Measurements from ENCODE around the gene IGSF1. TPM values are rescaled to one million over a fixed set of nuclear protein-coding genes. Genes with fewer than 3 reads are reported as not detected.
"Not testable (repeated sequence)": the region's sequence is repeated elsewhere in the genome, so short reads cannot be mapped to it uniquely, and the experiment has no call there.

The IGSF1 gene
- total RNA-seq, 1 experiment from 2014 or later = not detected

DNA sequence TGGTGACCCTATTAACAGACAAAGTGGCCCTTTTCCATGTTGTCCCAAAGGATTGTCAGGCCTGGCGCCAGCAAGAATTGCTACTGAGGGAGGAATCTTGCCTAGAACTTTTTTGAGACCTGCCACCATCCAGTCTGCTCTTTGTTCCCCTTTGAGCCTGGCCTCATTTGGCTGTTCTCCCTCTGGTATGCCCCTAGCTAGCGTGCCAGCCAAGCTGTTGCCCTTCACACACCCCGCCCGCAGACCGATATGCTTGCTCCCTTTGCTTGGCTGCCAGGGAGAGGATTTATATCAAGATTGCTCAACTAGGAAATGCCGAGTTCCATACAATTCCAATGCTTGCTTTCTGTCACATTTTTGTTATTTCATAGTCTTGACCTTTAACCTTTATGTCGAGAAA lies 24.4 kb downstream of the IGSF1 start:
- Histone ChIP-seq H3K9me2 (replicated peaks; ENCODE audit: insufficient read depth, low read length) (no peaks in the 10 kb centered on the region), H3K36me3 (ENCODE audit: insufficient read depth, low read length) (no peaks in the 10 kb centered on the region), H3K79me2 (ENCODE audit: low read length) (no peaks in the 10 kb centered on the region), H3K9ac (ENCODE audit: low read length) (no peak overlapping the region), H3K9me3 (ENCODE audit: low read length) (no peaks in the 10 kb centered on the region), H3K27ac (ENCODE audit: low read length) (no peak overlapping the region), H3K4me1 (ENCODE audit: low read length) (no peaks in the 10 kb centered on the region), H4K20me1 (ENCODE audit: insufficient read depth, low read depth, low read length) (no peaks in the 10 kb centered on the region), H3K4me2 (ENCODE audit: low read depth, low read length, poor library complexity, severe bottlenecking) (no peak overlapping the region), H3K27me3 (ENCODE audit: low read length) (no peaks in the 10 kb centered on the region), H2AFZ (ENCODE audit: low read length) (no peak overlapping the region), H3K4me3 (ENCODE audit: low read length) (no peak overlapping the region)
- DNase-seq = no peak

DNA sequence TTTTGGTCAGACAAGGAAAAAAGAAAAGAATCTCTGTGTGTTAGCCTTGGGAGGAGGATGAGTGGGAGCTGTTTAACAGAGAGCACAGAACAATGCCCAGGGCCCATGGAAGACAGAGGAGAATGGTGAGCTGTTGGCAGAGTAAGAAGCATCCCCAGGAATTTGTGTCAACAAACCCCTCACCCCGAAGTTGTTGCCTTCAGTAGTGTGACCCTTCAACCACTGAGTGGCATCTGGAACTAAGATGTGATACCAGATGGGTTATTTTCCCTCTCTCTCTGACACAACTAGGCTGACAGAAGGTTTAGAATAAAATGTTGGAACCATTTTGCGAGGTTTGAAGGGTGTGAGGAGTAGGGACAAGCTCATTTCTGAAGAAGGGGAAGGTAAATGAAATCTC lies 25.1 kb downstream of the IGSF1 start:
- no peak overlapping the region for H3K4me3 ChIP-seq (ENCODE audit: low read length)
- no peak overlapping the region for H3K4me2 ChIP-seq (ENCODE audit: low read depth, low read length, poor library complexity, severe bottlenecking)
- no peaks in the 10 kb centered on the region for H3K36me3 ChIP-seq (ENCODE audit: insufficient read depth, low read length)
- H2AFZ ChIP-seq (ENCODE audit: low read length) = no peak overlapping the region
- no peaks in the 10 kb centered on the region for H3K9me3 ChIP-seq (ENCODE audit: low read length)
- no peaks in the 10 kb centered on the region for H3K4me1 ChIP-seq (ENCODE audit: low read length)
- no peaks in the 10 kb centered on the region for H4K20me1 ChIP-seq (ENCODE audit: insufficient read depth, low read depth, low read length)
- no peak for DNase-seq
- H3K27me3 ChIP-seq (ENCODE audit: low read length) = no peaks in the 10 kb centered on the region
- no peak overlapping the region for H3K9ac ChIP-seq (ENCODE audit: low read length)
- no peaks in the 10 kb centered on the region for H3K9me2 ChIP-seq (replicated peaks; ENCODE audit: insufficient read depth, low read length)
- H3K27ac ChIP-seq (ENCODE audit: low read length) = no peak overlapping the region
- H3K79me2 ChIP-seq (ENCODE audit: low read length) = no peaks in the 10 kb centered on the region

DNA sequence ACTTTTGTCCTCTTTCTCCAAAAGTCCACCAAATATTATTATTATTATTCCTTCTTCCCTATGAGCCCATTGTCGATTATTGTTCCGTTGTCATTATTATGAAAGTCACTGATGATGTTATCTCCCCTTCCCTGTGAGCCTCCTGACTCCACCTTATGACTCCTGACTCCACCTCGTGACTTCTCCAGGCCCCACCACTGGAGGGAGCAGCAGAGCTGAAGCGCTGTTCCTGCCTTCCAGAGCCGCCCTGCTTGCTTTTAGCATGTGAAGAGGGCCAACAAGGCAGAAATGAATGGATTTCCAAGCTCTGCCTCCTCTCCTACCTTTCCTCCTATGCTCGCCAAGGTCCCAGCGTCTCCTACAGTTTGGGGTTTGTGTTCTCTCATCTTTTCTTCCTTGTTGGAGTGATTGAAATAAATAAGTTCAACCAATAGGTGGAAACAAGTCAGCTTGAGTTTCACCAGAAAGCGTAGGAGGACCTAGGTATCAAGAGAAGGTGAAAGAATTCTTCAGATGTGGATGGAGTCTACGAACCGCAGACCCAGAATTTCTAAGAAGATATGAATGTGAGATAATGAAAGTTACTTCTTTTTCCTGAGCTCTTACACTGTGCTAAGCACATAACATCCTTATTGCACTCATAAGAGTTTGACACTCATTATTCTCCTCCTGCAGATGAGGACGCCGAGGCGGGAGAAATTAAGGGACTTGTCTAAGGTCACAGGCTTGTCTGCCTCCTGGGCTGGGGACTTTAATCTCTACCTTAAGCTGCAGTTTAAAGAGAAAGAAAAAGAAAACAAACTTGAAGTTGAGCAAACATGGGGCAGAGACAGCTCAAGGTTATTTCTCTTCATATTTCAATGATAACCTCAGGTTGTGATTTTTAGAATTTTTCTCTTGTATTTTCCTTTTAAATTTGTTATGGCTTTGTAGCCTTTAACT lies 26.1 kb downstream of the IGSF1 start:
- Histone ChIP-seq H4K20me1 (ENCODE audit: insufficient read depth, low read depth, low read length) (no peaks in the 10 kb centered on the region), H3K27me3 (ENCODE audit: low read length) (no peaks in the 10 kb centered on the region), H3K4me1 (ENCODE audit: low read length) (no peaks in the 10 kb centered on the region), H3K9me3 (ENCODE audit: low read length) (no peaks in the 10 kb centered on the region), H3K4me2 (ENCODE audit: low read depth, low read length, poor library complexity, severe bottlenecking) (no peak overlapping the region), H3K27ac (ENCODE audit: low read length) (no peak overlapping the region), H3K9ac (ENCODE audit: low read length) (no peak overlapping the region), H3K4me3 (ENCODE audit: low read length) (no peak overlapping the region), H3K9me2 (replicated peaks; ENCODE audit: insufficient read depth, low read length) (no peaks in the 10 kb centered on the region), H3K36me3 (ENCODE audit: insufficient read depth, low read length) (no peaks in the 10 kb centered on the region), H3K79me2 (ENCODE audit: low read length) (no peaks in the 10 kb centered on the region), H2AFZ (ENCODE audit: low read length) (no peak overlapping the region)
- peak; percentile 82 for DNase-seq

DNA sequence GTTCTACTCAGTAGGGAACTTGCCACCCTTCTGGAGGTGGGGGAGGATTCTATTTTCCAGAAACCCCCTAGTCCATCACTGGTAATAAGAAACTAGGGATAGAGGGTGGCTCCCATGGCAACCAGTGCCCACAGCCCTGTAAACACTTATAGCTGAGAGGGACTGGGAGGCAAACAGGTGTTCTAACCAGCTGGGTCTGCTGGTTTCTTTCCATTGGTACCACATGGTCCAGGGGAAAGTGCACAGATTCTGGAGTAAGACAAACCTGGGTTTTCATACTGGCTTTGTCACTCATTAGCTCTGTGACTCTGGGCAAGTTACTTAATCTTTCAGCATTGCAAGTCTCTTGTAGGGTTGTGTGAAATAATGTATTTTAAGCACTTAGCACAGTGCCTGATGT lies 26.9 kb downstream of the IGSF1 start:
- Histone ChIP-seq H3K9me3 (ENCODE audit: low read length) (no peaks in the 10 kb centered on the region), H3K27ac (ENCODE audit: low read length) (no peak overlapping the region), H3K27me3 (ENCODE audit: low read length) (no peaks in the 10 kb centered on the region), H4K20me1 (ENCODE audit: insufficient read depth, low read depth, low read length) (no peaks in the 10 kb centered on the region), H2AFZ (ENCODE audit: low read length) (no peak overlapping the region), H3K4me1 (ENCODE audit: low read length) (no peaks in the 10 kb centered on the region), H3K9ac (ENCODE audit: low read length) (no peak overlapping the region), H3K36me3 (ENCODE audit: insufficient read depth, low read length) (no peaks in the 10 kb centered on the region), H3K4me2 (ENCODE audit: low read depth, low read length, poor library complexity, severe bottlenecking) (no peak overlapping the region), H3K4me3 (ENCODE audit: low read length) (no peak overlapping the region), H3K79me2 (ENCODE audit: low read length) (no peaks in the 10 kb centered on the region), H3K9me2 (replicated peaks; ENCODE audit: insufficient read depth, low read length) (no peaks in the 10 kb centered on the region)
- no peak for DNase-seq

DNA sequence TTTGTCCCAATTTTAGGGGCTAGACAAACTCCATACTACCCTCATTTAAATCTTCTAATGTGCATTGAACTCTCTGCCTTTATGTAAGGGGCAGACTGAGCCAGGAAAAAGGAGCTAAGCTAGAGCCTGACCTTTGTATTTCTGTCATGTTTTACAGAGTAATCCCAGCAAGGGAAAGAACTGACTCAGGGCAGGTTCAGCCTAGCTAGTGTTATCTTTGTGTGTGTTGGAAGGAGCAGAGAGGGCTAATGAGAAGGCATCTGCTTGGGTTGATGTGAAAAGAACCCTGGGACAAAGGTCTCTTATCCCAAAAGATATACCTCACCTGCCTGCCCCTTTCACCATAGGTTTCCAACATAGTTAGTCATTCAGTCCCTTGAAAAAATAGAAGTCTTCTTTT lies 31.7 kb downstream of the IGSF1 start:
- no peak overlapping the region for H3K4me3 ChIP-seq (ENCODE audit: low read length)
- H3K9me3 ChIP-seq (ENCODE audit: low read length) = no peaks in the 10 kb centered on the region
- DNase-seq = no peak
- no peaks in the 10 kb centered on the region for H3K9me2 ChIP-seq (replicated peaks; ENCODE audit: insufficient read depth, low read length)
- no peaks in the 10 kb centered on the region for H3K36me3 ChIP-seq (ENCODE audit: insufficient read depth, low read length)
- no peak overlapping the region for H3K9ac ChIP-seq (ENCODE audit: low read length)
- H3K79me2 ChIP-seq (ENCODE audit: low read length) = no peaks in the 10 kb centered on the region
- no peak overlapping the region for H2AFZ ChIP-seq (ENCODE audit: low read length)
- H4K20me1 ChIP-seq (ENCODE audit: insufficient read depth, low read depth, low read length) = no peaks in the 10 kb centered on the region
- no peak overlapping the region for H3K4me2 ChIP-seq (ENCODE audit: low read depth, low read length, poor library complexity, severe bottlenecking)
- no peak overlapping the region for H3K27ac ChIP-seq (ENCODE audit: low read length)
- no peaks in the 10 kb centered on the region for H3K27me3 ChIP-seq (ENCODE audit: low read length)
- no peaks in the 10 kb centered on the region for H3K4me1 ChIP-seq (ENCODE audit: low read length)

DNA sequence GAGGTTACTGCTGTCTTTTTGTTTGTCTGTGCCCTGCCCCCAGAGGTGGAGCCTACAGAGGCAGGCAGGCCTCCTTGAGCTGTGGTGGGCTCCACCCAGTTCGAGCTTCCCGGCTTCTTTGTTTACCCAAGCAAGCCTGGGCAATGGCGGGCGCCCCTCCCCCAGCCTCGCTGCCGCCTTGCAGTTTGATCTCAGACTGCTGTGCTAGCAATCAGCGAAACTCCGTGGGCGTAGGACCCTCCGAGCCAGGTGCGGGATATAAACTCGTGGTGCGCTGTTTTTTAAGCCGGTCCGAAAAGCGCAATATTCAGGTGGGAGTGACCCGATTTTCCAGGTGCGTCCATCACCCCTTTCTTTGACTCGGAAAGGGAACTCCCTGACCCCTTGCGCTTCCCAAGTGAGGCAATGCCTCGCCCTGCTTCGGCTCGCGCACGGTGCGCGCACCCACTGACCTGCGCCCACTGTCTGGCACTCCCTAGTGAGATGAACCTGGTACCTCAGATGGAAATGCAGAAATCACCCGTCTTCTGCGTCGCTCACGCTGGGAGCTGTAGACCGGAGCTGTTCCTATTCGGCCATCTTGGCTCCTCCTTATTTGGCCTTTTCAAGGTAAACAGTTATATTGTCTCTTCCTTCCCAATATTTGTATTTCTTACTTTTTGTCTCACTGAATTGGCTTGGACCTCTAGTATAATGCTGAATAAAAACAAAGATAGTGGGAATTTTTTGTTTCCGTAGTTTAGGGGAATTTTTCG lies 37.9 kb downstream of the IGSF1 start:
- not testable (repeated sequence) for H4K20me1 ChIP-seq (ENCODE audit: insufficient read depth, low read depth, low read length); H3K9ac ChIP-seq (ENCODE audit: low read length); H3K9me2 ChIP-seq (replicated peaks; ENCODE audit: insufficient read depth, low read length); H2AFZ ChIP-seq (ENCODE audit: low read length); H3K4me2 ChIP-seq (ENCODE audit: low read depth, low read length, poor library complexity, severe bottlenecking); H3K36me3 ChIP-seq (ENCODE audit: insufficient read depth, low read length); H3K79me2 ChIP-seq (ENCODE audit: low read length); H3K9me3 ChIP-seq (ENCODE audit: low read length); H3K27me3 ChIP-seq (ENCODE audit: low read length); H3K27ac ChIP-seq (ENCODE audit: low read length); H3K4me1 ChIP-seq (ENCODE audit: low read length); DNase-seq; H3K4me3 ChIP-seq (ENCODE audit: low read length)

DNA sequence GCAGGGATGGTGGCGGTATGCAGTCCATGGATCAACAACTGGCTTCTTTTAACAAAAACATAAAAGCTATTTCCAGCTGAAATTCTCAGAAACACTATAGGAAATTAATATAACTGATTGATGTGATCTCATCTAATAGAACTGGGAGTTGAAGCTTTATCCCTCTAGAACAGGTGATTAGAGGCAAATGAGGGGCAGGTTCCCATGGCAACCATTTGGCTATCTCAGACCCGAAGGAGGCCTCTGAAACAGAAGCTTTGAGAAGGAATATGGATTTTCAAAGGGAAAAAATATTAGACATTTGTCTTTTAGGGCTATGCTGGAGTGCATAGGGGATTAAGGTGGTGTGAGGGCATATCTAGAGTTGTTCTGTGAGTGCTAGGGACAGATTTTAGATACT lies 50.0 kb downstream of the IGSF1 start:
- Histone ChIP-seq H3K4me3 (ENCODE audit: low read length) (no peak overlapping the region), H3K27me3 (ENCODE audit: low read length) (no peaks in the 10 kb centered on the region), H3K4me1 (ENCODE audit: low read length) (no peaks in the 10 kb centered on the region), H3K79me2 (ENCODE audit: low read length) (no peaks in the 10 kb centered on the region), H3K4me2 (ENCODE audit: low read depth, low read length, poor library complexity, severe bottlenecking) (no peak overlapping the region), H3K27ac (ENCODE audit: low read length) (no peak overlapping the region), H3K9me3 (ENCODE audit: low read length) (no peaks in the 10 kb centered on the region), H4K20me1 (ENCODE audit: insufficient read depth, low read depth, low read length) (no peaks in the 10 kb centered on the region), H3K9ac (ENCODE audit: low read length) (no peak overlapping the region), H3K9me2 (replicated peaks; ENCODE audit: insufficient read depth, low read length) (no peaks in the 10 kb centered on the region), H2AFZ (ENCODE audit: low read length) (no peak overlapping the region), H3K36me3 (ENCODE audit: insufficient read depth, low read length) (no peaks in the 10 kb centered on the region)
- no peak for DNase-seq

DNA sequence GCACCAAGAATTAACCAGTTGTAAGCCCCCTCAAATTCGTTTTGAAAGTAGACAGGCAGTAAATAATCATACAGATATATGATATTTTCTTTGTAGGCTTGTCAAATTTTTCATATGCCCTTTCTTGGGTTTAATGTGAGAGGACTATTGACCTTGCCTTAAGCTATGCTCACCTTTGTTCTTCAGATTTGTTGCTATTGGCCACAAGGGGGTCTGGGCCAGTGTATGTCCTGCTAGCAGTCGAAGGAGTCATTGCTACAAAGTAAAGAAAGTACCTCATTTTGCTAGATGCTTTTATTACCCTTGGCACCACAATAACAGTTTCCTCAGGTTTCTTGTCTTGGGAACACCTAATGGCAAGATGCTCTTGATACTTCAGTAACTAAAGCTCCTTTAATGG lies 51.7 kb downstream of the IGSF1 start:
- H3K4me2 ChIP-seq (ENCODE audit: low read depth, low read length, poor library complexity, severe bottlenecking) = no peak overlapping the region
- no peak for DNase-seq
- H3K36me3 ChIP-seq (ENCODE audit: insufficient read depth, low read length) = no peaks in the 10 kb centered on the region
- H3K4me1 ChIP-seq (ENCODE audit: low read length) = no peaks in the 10 kb centered on the region
- H3K9me2 ChIP-seq (replicated peaks; ENCODE audit: insufficient read depth, low read length) = no peaks in the 10 kb centered on the region
- H3K9ac ChIP-seq (ENCODE audit: low read length) = no peak overlapping the region
- no peaks in the 10 kb centered on the region for H4K20me1 ChIP-seq (ENCODE audit: insufficient read depth, low read depth, low read length)
- no peak overlapping the region for H3K27ac ChIP-seq (ENCODE audit: low read length)
- H3K9me3 ChIP-seq (ENCODE audit: low read length) = no peaks in the 10 kb centered on the region
- H3K4me3 ChIP-seq (ENCODE audit: low read length) = no peak overlapping the region
- H3K27me3 ChIP-seq (ENCODE audit: low read length) = no peaks in the 10 kb centered on the region
- H2AFZ ChIP-seq (ENCODE audit: low read length) = no peak overlapping the region
- no peaks in the 10 kb centered on the region for H3K79me2 ChIP-seq (ENCODE audit: low read length)
